HEK293 (cell line): ENCODE results near the gene AR.

Experiments used
- CTCF ChIP-seq: fragments of 450-650 bp; formaldehyde crosslinking; IDR thresholded peaks from 2 replicates; pipeline ENCODE4 v1.5.1; 2016; ENCODE audit warnings: missing biosample characterization, missing genetic modification characterization
- ZNF202 ChIP-seq: fragments of 450-650 bp; formaldehyde crosslinking; IDR thresholded peaks from 2 replicates; pipeline ENCODE4 v1.5.1; 2016; ENCODE audit warnings: missing biosample characterization, missing genetic modification characterization, borderline replicate concordance
- ZNF274 ChIP-seq, 2 experiments: fragments of 200-500 bp in 1 of 2; fragments of 450-650 bp in 1 of 2; sonication (Bioruptor generic) in 1 of 2; formaldehyde crosslinking in 1 of 2; IDR thresholded peaks; 2 replicates each; pipeline versions ENCODE4 v1.5.1 to v1.6.1; 2014 to 2016; ENCODE audit warnings: borderline replicate concordance in 1 of 2, inconsistent platforms in 1 of 2, low read length in 1 of 2, missing biosample characterization in 1 of 2, missing genetic modification characterization in 1 of 2
- TF ChIP-seq, protein P1 (sequence below): fragments of 450-650 bp; formaldehyde crosslinking; IDR thresholded peaks from 2 replicates; pipeline ENCODE4 v1.5.1; 2017; ENCODE audit warnings: missing biosample characterization, missing genetic modification characterization
- TF ChIP-seq, protein P2 (sequence below): fragments of 450-650 bp; formaldehyde crosslinking; optimal IDR thresholded peaks from 2 replicates; pipeline ENCODE3; 2016; ENCODE audit warnings: missing biosample characterization, mild to moderate bottlenecking, missing genetic modification characterization

DNA sequence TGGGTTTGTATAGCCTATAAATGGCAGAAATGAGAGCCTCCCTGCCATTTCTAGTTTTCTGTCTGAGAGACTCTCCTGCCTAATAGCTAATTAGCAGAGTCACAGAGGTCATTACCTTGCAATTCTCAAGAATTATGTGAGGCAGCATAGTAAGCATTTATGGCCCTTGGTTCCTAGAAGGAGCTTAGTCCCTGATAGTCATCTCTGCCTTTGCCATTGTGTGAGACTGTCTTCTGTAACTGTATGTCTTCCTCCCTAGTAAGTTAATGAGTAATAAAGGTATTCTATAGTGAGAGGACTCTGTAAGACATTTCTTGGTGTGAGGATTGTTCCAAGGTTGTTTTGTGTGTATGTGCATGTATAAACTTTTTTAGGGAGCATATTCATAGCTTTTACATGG, 108.7 kb downstream of the AR start:
- TF ChIP-seq ZNF202 (no peak), CTCF (tag by site-specific recombination) (no peak), ZNF274 (IDR thresholded peaks at IDR 0.05; ENCODE audit: low read length) (no peak), ZNF274 (tag by site-specific recombination; IDR thresholded peaks at IDR 0.05; ENCODE audit: borderline replicate concordance) (no peak)
- TF ChIP-seq, protein P1, sequence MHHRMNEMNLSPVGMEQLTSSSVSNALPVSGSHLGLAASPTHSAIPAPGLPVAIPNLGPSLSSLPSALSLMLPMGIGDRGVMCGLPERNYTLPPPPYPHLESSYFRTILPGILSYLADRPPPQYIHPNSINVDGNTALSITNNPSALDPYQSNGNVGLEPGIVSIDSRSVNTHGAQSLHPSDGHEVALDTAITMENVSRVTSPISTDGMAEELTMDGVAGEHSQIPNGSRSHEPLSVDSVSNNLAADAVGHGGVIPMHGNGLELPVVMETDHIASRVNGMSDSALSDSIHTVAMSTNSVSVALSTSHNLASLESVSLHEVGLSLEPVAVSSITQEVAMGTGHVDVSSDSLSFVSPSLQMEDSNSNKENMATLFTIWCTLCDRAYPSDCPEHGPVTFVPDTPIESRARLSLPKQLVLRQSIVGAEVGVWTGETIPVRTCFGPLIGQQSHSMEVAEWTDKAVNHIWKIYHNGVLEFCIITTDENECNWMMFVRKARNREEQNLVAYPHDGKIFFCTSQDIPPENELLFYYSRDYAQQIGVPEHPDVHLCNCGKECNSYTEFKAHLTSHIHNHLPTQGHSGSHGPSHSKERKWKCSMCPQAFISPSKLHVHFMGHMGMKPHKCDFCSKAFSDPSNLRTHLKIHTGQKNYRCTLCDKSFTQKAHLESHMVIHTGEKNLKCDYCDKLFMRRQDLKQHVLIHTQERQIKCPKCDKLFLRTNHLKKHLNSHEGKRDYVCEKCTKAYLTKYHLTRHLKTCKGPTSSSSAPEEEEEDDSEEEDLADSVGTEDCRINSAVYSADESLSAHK = no peak
- TF ChIP-seq, protein P2, sequence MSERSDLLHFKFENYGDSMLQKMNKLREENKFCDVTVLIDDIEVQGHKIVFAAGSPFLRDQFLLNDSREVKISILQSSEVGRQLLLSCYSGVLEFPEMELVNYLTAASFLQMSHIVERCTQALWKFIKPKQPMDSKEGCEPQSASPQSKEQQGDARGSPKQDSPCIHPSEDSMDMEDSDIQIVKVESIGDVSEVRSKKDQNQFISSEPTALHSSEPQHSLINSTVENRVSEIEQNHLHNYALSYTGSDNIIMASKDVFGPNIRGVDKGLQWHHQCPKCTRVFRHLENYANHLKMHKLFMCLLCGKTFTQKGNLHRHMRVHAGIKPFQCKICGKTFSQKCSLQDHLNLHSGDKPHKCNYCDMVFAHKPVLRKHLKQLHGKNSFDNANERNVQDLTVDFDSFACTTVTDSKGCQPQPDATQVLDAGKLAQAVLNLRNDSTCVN (tag by site-specific recombination) = no peak
